GM12873 (cell line): Measurements from ENCODE around the gene POLD1.
A peak's percentile ranks its signal among the peaks of the same experiment; 100 is the strongest.

ENCODE experiments used
- CTCF ChIP-seq: IDR thresholded peaks from 2 replicates; pipeline ENCODE4 v1.5.1; 2012; ENCODE audit warnings: low read depth, mild to moderate bottlenecking, moderate library complexity, low read length, control low read depth; ENCODE audit not compliant: insufficient read depth; ENCODE audit errors: missing control alignments

Gene POLD1

DNA sequence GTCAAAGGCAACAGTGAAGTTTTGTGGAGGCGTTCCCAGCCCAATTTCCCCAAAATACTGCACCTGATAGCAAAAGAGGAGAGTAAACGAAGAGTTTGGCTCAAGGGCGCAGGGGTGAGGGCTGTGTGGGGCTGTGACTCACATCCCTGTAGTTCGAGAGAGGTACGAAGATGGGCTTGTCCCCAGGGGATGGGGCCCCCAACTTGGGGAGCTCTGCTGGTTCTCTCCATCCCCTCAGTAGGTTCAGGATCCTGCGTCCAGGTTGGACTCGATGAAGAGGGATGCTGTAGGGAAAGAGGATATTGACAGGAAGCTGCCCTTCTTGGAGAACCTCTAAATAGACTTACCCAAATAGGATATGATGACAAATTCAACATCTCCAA lies 22.1 kb upstream of the POLD1 start:
- TF ChIP-seq CTCF, result no peak

GRCh38 chr19:50362656-50363424 lies 21.3 kb upstream of the POLD1 start:
- no peak for TF ChIP-seq CTCF

GRCh38 chr19:50365434-50366306 lies 18.5 kb upstream of the POLD1 start, which contains the start of gene NAPSA:
Gene NAPSA, minus strand, starts transcription at chr19:50365639. Its CDS starts 18 bp downstream, at chr19:50365621.
- TF ChIP-seq CTCF, result no peak

- peak; percentile 83 for TF ChIP-seq CTCF
Measured at GRCh38 chr19:50368649-50369570, 15.2 kb upstream of the POLD1 start.

DNA sequence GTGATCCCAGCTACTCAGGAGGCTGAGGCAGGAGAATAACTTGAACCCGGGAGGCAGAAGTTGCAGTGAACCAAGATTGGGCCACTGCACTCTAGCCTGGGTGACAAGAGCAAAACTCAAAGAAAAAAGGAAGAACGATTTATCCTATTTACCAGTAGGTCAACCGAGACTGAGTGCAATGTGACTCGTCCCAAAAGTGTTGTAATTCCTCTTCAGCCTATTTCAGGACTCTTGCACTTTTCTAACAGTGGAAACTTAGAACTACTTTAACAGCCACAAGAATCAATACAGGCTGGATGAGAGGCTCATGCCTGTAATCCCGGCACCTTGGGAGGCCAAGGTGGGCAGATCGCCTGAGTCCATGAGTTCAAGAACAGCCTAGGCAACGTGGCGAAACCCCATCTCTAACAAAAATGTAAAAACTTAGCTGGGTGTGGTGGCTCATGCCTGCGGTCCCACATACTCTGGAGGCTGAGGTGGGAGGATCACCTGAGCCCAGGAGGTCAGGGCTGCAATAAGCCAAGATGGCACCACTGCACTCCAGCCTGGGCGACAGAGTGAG lies 12.2 kb upstream of the POLD1 start:
- no peak for TF ChIP-seq CTCF

- TF ChIP-seq CTCF, result no peak
Measured at GRCh38 chr19:50376166-50377050, 7.7 kb upstream of the POLD1 start, which contains the start of gene NR1H2. Gene NR1H2, plus strand, starts transcription at chr19:50376457. Its CDS starts 1,149 bp downstream, at chr19:50377606.
